Fibroblast of skin of back (primary cell): ENCODE measurements around the gene B4GALT1. TPM values are rescaled to one million over a fixed set of nuclear protein-coding genes. Genes with fewer than 3 reads are reported as not detected.

ENCODE experiments used
- DNase-seq: peaks from one replicate; pipeline ENCODE4 v3.0.0-alpha.2; 2013
- polyA plus RNA-seq, 2 experiments: library from polyadenylated mRNA; unstranded; fragments of 120-200 nt; gene quantifications; one replicate each; pipeline ENCODE4 v1.2.1, GENCODE V29; 2013; ENCODE audit not compliant: insufficient read length in 2 of 2

The B4GALT1 gene
- polyA plus RNA-seq (2013, experiment 1 of 2; ENCODE audit: insufficient read length), result 74.4 TPM
- polyA plus RNA-seq (2013, experiment 2 of 2; ENCODE audit: insufficient read length), result 70.5 TPM

GRCh38 chr9:33167084-33167971 is at the start of gene B4GALT1:
Gene B4GALT1, minus strand, starts transcription at chr9:33167336. Its CDS starts 167 bp downstream, at chr9:33167169.
- peak; percentile 95 for DNase-seq

GRCh38 chr9:33211695-33212393 is 44.7 kb upstream of the B4GALT1 start:
- DNase-seq, result peak; percentile 48

GRCh38 chr9:33210006-33210715 is 43.0 kb upstream of the B4GALT1 start:
- DNase-seq, result no peak

- no peak for DNase-seq
Measured at GRCh38 chr9:33209394-33209793, 42.3 kb upstream of the B4GALT1 start.

GRCh38 chr9:33202552-33203201 is 35.5 kb upstream of the B4GALT1 start:
- DNase-seq, result peak; percentile 75

GRCh38 chr9:33202018-33202417 is 34.9 kb upstream of the B4GALT1 start:
- DNase-seq, result no peak

GRCh38 chr9:33198165-33198564 is 31.0 kb upstream of the B4GALT1 start:
- DNase-seq, result no peak

- no peak for DNase-seq
Measured at GRCh38 chr9:33197279-33198152, 30.4 kb upstream of the B4GALT1 start.

GRCh38 chr9:33196736-33197135 is 29.6 kb upstream of the B4GALT1 start:
- peak; percentile 39 for DNase-seq

- DNase-seq, result no peak
Measured at GRCh38 chr9:33193818-33194217, 26.7 kb upstream of the B4GALT1 start.

- peak; percentile 16 for DNase-seq
Measured at GRCh38 chr9:33192493-33193255, 25.5 kb upstream of the B4GALT1 start.

- peak; percentile 21 for DNase-seq
Measured at GRCh38 chr9:33190021-33190705, 23.0 kb upstream of the B4GALT1 start.

- DNase-seq, result peak; percentile 18
Measured at GRCh38 chr9:33189331-33189791, 22.2 kb upstream of the B4GALT1 start.

- no peak for DNase-seq
Measured at GRCh38 chr9:33188711-33189110, 21.6 kb upstream of the B4GALT1 start.

- DNase-seq, result peak; percentile 77
Measured at GRCh38 chr9:33187519-33188218, 20.5 kb upstream of the B4GALT1 start.

GRCh38 chr9:33186457-33187168 is 19.5 kb upstream of the B4GALT1 start:
- peak; percentile 8 for DNase-seq

GRCh38 chr9:33185858-33186257 is 18.7 kb upstream of the B4GALT1 start:
- no peak for DNase-seq

GRCh38 chr9:33185406-33185805 is 18.3 kb upstream of the B4GALT1 start:
- DNase-seq, result no peak
